ENCODE measurements around the gene NCBP2.

- TF ChIP-seq POLR2AphosphoS5 (IDR thresholded peaks at IDR 0.05) = no peak
- TF ChIP-seq, protein P1, sequence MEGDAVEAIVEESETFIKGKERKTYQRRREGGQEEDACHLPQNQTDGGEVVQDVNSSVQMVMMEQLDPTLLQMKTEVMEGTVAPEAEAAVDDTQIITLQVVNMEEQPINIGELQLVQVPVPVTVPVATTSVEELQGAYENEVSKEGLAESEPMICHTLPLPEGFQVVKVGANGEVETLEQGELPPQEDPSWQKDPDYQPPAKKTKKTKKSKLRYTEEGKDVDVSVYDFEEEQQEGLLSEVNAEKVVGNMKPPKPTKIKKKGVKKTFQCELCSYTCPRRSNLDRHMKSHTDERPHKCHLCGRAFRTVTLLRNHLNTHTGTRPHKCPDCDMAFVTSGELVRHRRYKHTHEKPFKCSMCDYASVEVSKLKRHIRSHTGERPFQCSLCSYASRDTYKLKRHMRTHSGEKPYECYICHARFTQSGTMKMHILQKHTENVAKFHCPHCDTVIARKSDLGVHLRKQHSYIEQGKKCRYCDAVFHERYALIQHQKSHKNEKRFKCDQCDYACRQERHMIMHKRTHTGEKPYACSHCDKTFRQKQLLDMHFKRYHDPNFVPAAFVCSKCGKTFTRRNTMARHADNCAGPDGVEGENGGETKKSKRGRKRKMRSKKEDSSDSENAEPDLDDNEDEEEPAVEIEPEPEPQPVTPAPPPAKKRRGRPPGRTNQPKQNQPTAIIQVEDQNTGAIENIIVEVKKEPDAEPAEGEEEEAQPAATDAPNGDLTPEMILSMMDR (IDR thresholded peaks at IDR 0.05) = no peak
Measured at GRCh38 chr3:196931157-196931556, 11.2 kb downstream of the NCBP2 start.

Measured in upper lobe of left lung (tissue), 4 donors.